ENCODE results near the gene PEPD. TPM values are rescaled to one million over a fixed set of nuclear protein-coding genes. Genes with fewer than 3 reads are reported as not detected.

PEPD gene
- total RNA-seq, 1 experiment from 2014 or later, result 14.2 TPM

DNA sequence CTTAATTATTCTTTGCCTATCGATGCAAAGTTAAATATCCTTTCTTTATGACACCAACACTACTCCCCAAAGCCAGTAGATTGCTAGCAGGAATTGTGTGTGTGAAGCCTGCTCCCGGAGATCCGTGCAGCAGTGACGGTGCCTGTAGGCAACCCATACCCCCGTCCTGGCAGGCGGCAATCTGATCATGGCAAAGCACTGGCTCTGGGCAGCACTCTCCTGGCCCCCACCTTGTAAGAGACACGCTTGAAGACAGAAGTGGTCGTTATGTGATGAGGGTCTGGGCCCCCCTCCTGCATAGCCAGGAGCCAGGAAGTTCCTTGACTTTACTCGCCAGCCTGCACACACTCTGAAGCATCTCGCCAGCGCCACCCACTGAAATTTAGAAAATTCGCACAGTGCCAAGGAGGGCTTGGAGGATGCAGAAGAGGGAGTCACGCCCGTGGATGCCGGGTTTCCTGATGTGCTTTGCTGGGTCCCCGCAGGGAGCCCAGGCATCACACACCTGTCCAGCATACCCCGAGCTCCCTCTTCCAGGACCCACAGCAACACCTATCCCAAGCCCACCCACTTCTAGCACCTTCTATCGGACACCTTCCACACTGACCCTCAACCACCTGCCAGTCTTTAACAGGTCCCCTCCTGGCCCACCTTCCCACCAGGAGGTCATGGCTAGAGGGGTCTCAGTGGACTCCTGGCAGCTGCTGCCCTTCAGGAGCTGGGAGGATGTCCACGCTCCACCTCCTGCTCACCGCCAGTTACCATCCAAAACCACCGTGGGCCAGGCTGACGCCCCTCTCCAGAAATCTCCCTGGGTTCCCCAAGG is 93.6 kb downstream of the PEPD start:
- Histone ChIP-seq H3K9me3 (ENCODE audit: low read length) (no peaks in the 10 kb centered on the region), H3K4me3 (ENCODE audit: low read length) (no peak overlapping the region), H3K27me3 (ENCODE audit: low read length) (no peaks in the 10 kb centered on the region), H3K4me1 (ENCODE audit: low read length) (no peaks in the 10 kb centered on the region), H2AFZ (ENCODE audit: low read length) (no peak overlapping the region), H3K9me2 (replicated peaks; ENCODE audit: insufficient read depth, low read length) (no peaks in the 10 kb centered on the region), H3K36me3 (ENCODE audit: insufficient read depth, low read length) (no peaks in the 10 kb centered on the region), H3K27ac (ENCODE audit: low read length) (no peak overlapping the region), H3K79me2 (ENCODE audit: low read length) (no peaks in the 10 kb centered on the region), H4K20me1 (ENCODE audit: insufficient read depth, low read depth, low read length) (peaks cover 14% of the 10 kb centered on the region; the same call in 1 of the 2 replicates), H3K9ac (ENCODE audit: low read length) (no peak overlapping the region), H3K4me2 (ENCODE audit: low read depth, low read length, poor library complexity, severe bottlenecking) (no peak overlapping the region)
- DNase-seq, result no peak

- no peaks in the 10 kb centered on the region for H3K79me2 ChIP-seq (ENCODE audit: low read length)
- H3K27ac ChIP-seq (ENCODE audit: low read length), result no peak overlapping the region
- no peak overlapping the region for H2AFZ ChIP-seq (ENCODE audit: low read length)
- H4K20me1 ChIP-seq (ENCODE audit: insufficient read depth, low read depth, low read length), result peaks cover 21% of the 10 kb centered on the region; the same call in 1 of the 2 replicates
- no peaks in the 10 kb centered on the region for H3K9me3 ChIP-seq (ENCODE audit: low read length)
- no peaks in the 10 kb centered on the region for H3K9me2 ChIP-seq (replicated peaks; ENCODE audit: insufficient read depth, low read length)
- no peaks in the 10 kb centered on the region for H3K36me3 ChIP-seq (ENCODE audit: insufficient read depth, low read length)
- H3K4me2 ChIP-seq (ENCODE audit: low read depth, low read length, poor library complexity, severe bottlenecking), result no peak overlapping the region
- H3K27me3 ChIP-seq (ENCODE audit: low read length), result no peaks in the 10 kb centered on the region
- no peaks in the 10 kb centered on the region for H3K4me1 ChIP-seq (ENCODE audit: low read length)
- DNase-seq, result no peak
- no peak overlapping the region for H3K9ac ChIP-seq (ENCODE audit: low read length)
- no peak overlapping the region for H3K4me3 ChIP-seq (ENCODE audit: low read length)
Measured at GRCh38 chr19:33426621-33427361, 94.8 kb downstream of the PEPD start.

DNA sequence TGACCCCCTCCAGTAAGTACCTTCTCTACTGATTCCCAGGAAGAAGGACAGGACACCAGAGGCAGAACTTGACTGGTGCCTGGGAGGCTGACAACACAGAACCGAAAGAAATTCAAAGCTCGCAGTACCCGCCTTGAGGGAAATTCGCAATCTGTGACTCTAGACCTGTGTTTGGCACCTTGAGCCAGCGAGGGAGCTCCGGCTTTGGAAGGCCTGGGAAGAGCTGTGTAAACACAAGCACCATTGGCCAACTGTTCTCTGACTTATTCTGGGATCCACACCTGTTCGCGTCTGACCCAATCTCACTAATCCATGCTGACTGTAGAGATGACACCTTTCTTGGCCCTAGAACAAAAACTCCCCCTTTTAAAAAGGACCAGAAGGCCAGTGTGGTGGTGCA is 97.4 kb downstream of the PEPD start:
- DNase-seq, result no peak
- H3K36me3 ChIP-seq (ENCODE audit: insufficient read depth, low read length), result no peaks in the 10 kb centered on the region
- no peak overlapping the region for H3K27ac ChIP-seq (ENCODE audit: low read length)
- peaks cover 21% of the 10 kb centered on the region; the same call in 1 of the 2 replicates for H4K20me1 ChIP-seq (ENCODE audit: insufficient read depth, low read depth, low read length)
- H3K9me3 ChIP-seq (ENCODE audit: low read length), result no peaks in the 10 kb centered on the region
- H3K4me3 ChIP-seq (ENCODE audit: low read length), result no peak overlapping the region
- no peak overlapping the region for H3K9ac ChIP-seq (ENCODE audit: low read length)
- no peak overlapping the region for H2AFZ ChIP-seq (ENCODE audit: low read length)
- H3K4me1 ChIP-seq (ENCODE audit: low read length), result no peaks in the 10 kb centered on the region
- H3K79me2 ChIP-seq (ENCODE audit: low read length), result no peaks in the 10 kb centered on the region
- no peak overlapping the region for H3K4me2 ChIP-seq (ENCODE audit: low read depth, low read length, poor library complexity, severe bottlenecking)
- no peaks in the 10 kb centered on the region for H3K9me2 ChIP-seq (replicated peaks; ENCODE audit: insufficient read depth, low read length)
- no peaks in the 10 kb centered on the region for H3K27me3 ChIP-seq (ENCODE audit: low read length)

DNA sequence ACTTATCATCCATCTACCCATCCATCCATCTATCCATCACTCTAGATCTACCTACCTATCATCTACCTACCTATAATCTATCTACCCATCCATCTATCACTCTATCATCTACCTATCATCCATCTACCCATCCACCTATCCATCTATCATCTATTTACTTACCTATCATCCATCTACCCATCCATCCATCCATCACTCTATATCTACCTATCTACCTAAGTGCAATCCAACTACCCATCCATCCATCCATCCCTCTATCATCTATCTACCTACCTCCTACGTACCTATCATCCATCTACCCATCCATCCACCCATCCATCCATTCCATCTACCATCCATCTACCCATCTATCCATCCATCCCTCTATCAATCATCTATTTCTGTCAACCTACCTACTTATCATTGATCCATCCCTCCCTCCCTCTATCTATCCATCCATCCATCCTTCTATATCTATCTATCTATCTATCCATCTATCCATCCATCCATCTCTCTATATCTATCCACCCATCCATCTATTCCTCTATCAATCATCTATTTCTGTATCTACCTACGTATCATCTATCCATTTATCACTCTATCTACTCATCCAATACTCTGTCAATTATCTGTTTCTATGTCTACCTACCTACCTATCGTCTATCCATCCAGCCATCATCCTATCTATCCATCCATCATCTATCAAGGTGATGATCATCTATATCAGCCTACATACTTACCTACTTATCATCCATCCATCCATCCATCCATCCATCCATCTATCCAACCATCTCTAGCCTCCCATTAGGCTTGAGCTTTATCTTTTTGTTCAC is 99.0 kb downstream of the PEPD start:
- Histone ChIP-seq H3K9me3 (ENCODE audit: low read length) (no peaks in the 10 kb centered on the region), H3K4me1 (ENCODE audit: low read length) (no peaks in the 10 kb centered on the region), H3K79me2 (ENCODE audit: low read length) (no peaks in the 10 kb centered on the region), H3K9ac (ENCODE audit: low read length) (no peak overlapping the region), H2AFZ (ENCODE audit: low read length) (no peak overlapping the region), H3K27ac (ENCODE audit: low read length) (no peak overlapping the region), H3K9me2 (replicated peaks; ENCODE audit: insufficient read depth, low read length) (no peaks in the 10 kb centered on the region), H3K4me3 (ENCODE audit: low read length) (no peak overlapping the region), H3K27me3 (ENCODE audit: low read length) (no peaks in the 10 kb centered on the region), H4K20me1 (ENCODE audit: insufficient read depth, low read depth, low read length) (0 out of 2 replicates have a peak, but pooled peaks cover 11% of the 10 kb centered on the region), H3K36me3 (ENCODE audit: insufficient read depth, low read length) (no peaks in the 10 kb centered on the region), H3K4me2 (ENCODE audit: low read depth, low read length, poor library complexity, severe bottlenecking) (no peak overlapping the region)
- no peak for DNase-seq

- no peaks in the 10 kb centered on the region for H3K27me3 ChIP-seq (ENCODE audit: low read length)
- no peak overlapping the region for H3K4me3 ChIP-seq (ENCODE audit: low read length)
Measured at GRCh38 chr19:33421368-33421767, 100.2 kb downstream of the PEPD start.

DNA sequence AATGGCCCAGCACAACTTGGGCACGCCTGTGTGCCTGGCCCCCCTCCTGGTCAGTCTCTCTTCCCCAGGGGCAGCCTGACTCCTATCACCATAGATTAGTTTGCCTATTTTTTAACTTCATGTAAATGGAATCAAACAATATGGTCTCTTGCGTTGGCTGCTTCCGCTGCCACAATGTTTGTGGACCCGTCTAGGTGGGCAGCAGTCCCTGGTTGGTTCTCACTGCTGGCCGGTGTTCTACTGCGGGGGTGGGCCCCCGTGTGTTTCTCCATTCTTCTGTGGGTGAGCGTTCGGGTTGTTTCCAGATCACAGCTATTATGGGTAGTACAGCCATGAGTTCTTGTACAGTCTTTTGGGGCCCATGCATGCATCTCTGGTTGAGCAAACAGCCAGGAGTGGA is 100.8 kb downstream of the PEPD start:
- Histone ChIP-seq H3K9me2 (replicated peaks; ENCODE audit: insufficient read depth, low read length) (no peaks in the 10 kb centered on the region), H2AFZ (ENCODE audit: low read length) (no peak overlapping the region), H3K27me3 (ENCODE audit: low read length) (no peaks in the 10 kb centered on the region), H3K36me3 (ENCODE audit: insufficient read depth, low read length) (no peaks in the 10 kb centered on the region), H3K9me3 (ENCODE audit: low read length) (no peaks in the 10 kb centered on the region), H3K4me1 (ENCODE audit: low read length) (no peaks in the 10 kb centered on the region), H4K20me1 (ENCODE audit: insufficient read depth, low read depth, low read length) (0 out of 2 replicates have a peak, but pooled peaks cover 10% of the 10 kb centered on the region), H3K4me3 (ENCODE audit: low read length) (no peak overlapping the region), H3K79me2 (ENCODE audit: low read length) (no peaks in the 10 kb centered on the region), H3K9ac (ENCODE audit: low read length) (no peak overlapping the region), H3K4me2 (ENCODE audit: low read depth, low read length, poor library complexity, severe bottlenecking) (no peak overlapping the region), H3K27ac (ENCODE audit: low read length) (no peak overlapping the region)
- DNase-seq, result no peak

More at GRCh38 chr19:33421368-33421767, 100.2 kb downstream of the PEPD start:
- no peak overlapping the region for H3K9ac ChIP-seq (ENCODE audit: low read length)
- H3K4me2 ChIP-seq (ENCODE audit: low read depth, low read length, poor library complexity, severe bottlenecking), result no peak overlapping the region
- no peaks in the 10 kb centered on the region for H3K4me1 ChIP-seq (ENCODE audit: low read length)
- no peaks in the 10 kb centered on the region for H3K9me2 ChIP-seq (replicated peaks; ENCODE audit: insufficient read depth, low read length)
- no peaks in the 10 kb centered on the region for H3K79me2 ChIP-seq (ENCODE audit: low read length)
- no peak overlapping the region for H2AFZ ChIP-seq (ENCODE audit: low read length)
- H3K36me3 ChIP-seq (ENCODE audit: insufficient read depth, low read length), result no peaks in the 10 kb centered on the region
- H3K9me3 ChIP-seq (ENCODE audit: low read length), result no peaks in the 10 kb centered on the region
- H4K20me1 ChIP-seq (ENCODE audit: insufficient read depth, low read depth, low read length), result 0 out of 2 replicates have a peak, but pooled peaks cover 8% of the 10 kb centered on the region
- H3K27ac ChIP-seq (ENCODE audit: low read length), result no peak overlapping the region
- DNase-seq, result no peak

GRCh38 chr19:33419788-33420130 is 101.8 kb downstream of the PEPD start:
- H3K4me1 ChIP-seq (ENCODE audit: low read length), result no peaks in the 10 kb centered on the region
- H3K9me2 ChIP-seq (replicated peaks; ENCODE audit: insufficient read depth, low read length), result no peaks in the 10 kb centered on the region
- H3K36me3 ChIP-seq (ENCODE audit: insufficient read depth, low read length), result no peaks in the 10 kb centered on the region
- H2AFZ ChIP-seq (ENCODE audit: low read length), result no peak overlapping the region
- no peak for DNase-seq
- no peaks in the 10 kb centered on the region for H3K79me2 ChIP-seq (ENCODE audit: low read length)
- H3K9me3 ChIP-seq (ENCODE audit: low read length), result no peaks in the 10 kb centered on the region
- no peak overlapping the region for H3K4me3 ChIP-seq (ENCODE audit: low read length)
- no peak overlapping the region for H3K27ac ChIP-seq (ENCODE audit: low read length)
- no peak overlapping the region for H3K9ac ChIP-seq (ENCODE audit: low read length)
- no peaks in the 10 kb centered on the region for H3K27me3 ChIP-seq (ENCODE audit: low read length)
- no peak overlapping the region for H3K4me2 ChIP-seq (ENCODE audit: low read depth, low read length, poor library complexity, severe bottlenecking)
- 0 out of 2 replicates have a peak, but pooled peaks cover 13% of the 10 kb centered on the region for H4K20me1 ChIP-seq (ENCODE audit: insufficient read depth, low read depth, low read length)

Data from Karpas-422 (cell line).